K562 (cell line): Measurements from ENCODE around the gene VPS16. TPM values are rescaled to one million over a fixed set of nuclear protein-coding genes. Genes with fewer than 3 reads are reported as not detected.
A peak's percentile ranks its signal among the peaks of the same experiment; 100 is the strongest.

Source experiments
- ADNP ChIP-seq: fragments of 200-800 bp; sonication (Bioruptor generic); IDR thresholded peaks from 2 replicates; pipeline ENCODE4 v1.6.1; 2016; ENCODE audit warnings: missing genetic modification characterization, missing compliant biosample characterization
- ASH1L ChIP-seq: fragments of 450-650 bp; IDR thresholded peaks from 2 replicates; pipeline ENCODE4 v1.6.1; 2018; ENCODE audit warnings: borderline replicate concordance, mild to moderate bottlenecking, low read depth; ENCODE audit not compliant: partially characterized antibody
- CBX1 ChIP-seq: sonication (generic); IDR thresholded peaks from 2 replicates; pipeline ENCODE4 v1.6.1; 2016; ENCODE audit warnings: antibody characterized with exemption, low read depth, mild to moderate bottlenecking
- E2F3 ChIP-seq: fragments of 250-450 bp; sonication (Bioruptor Pico); IDR thresholded peaks from 2 replicates; pipeline ENCODE4 v1.4.0; 2020; ENCODE audit warnings: mild to moderate bottlenecking
- FOXJ3 ChIP-seq: sonication (generic); formaldehyde crosslinking; IDR thresholded peaks from 2 replicates; pipeline ENCODE4 v1.4.0; 2020; ENCODE audit warnings: mild to moderate bottlenecking, missing genetic modification reagents
- HDAC3 ChIP-seq: fragments of 450-650 bp; IDR thresholded peaks from 2 replicates; pipeline ENCODE4 v1.6.1; 2018; ENCODE audit warnings: borderline replicate concordance, mild to moderate bottlenecking, moderate library complexity; ENCODE audit not compliant: partially characterized antibody
- MED1 ChIP-seq: sonication (generic); formaldehyde crosslinking; IDR thresholded peaks from 2 replicates; pipeline ENCODE4 v1.8.1; 2023; ENCODE audit warnings: missing genetic modification reagents, borderline replicate concordance
- MYBL2 ChIP-seq, 2 experiments: fragments of 450-650 bp in 1 of 2; sonication (generic) in 1 of 2; formaldehyde crosslinking in 1 of 2; IDR thresholded peaks; 2 replicates each; pipeline versions ENCODE4 v1.6.1 to v1.8.1; 2017 to 2022; ENCODE audit warnings: borderline replicate concordance in 1 of 2, inconsistent platforms in 1 of 2, low read depth in 1 of 2, mild to moderate bottlenecking in 1 of 2, missing genetic modification reagents in 1 of 2, moderate library complexity in 1 of 2
- NR3C1 ChIP-seq: sonication (generic); formaldehyde crosslinking; IDR thresholded peaks from 2 replicates; pipeline ENCODE4 v1.8.1; 2022; ENCODE audit warnings: missing genetic modification reagents
- RB1 ChIP-seq: fragments of 450-650 bp; IDR thresholded peaks from 2 replicates; pipeline ENCODE4 v1.6.1; 2017; ENCODE audit warnings: low read depth, mild to moderate bottlenecking
- SP2 ChIP-seq: IDR thresholded peaks from 2 replicates; pipeline ENCODE4 v1.6.1; 2011; ENCODE audit warnings: mild to moderate bottlenecking, low read depth, low read length, moderate library complexity; ENCODE audit not compliant: poor library complexity, severe bottlenecking; ENCODE audit errors: extremely low read depth
- TBL1XR1 ChIP-seq, 2 experiments: IDR thresholded peaks; 2 replicates each; pipeline ENCODE4 v1.6.1; 2012; ENCODE audit warnings: improper control_type of control experiment in 2 of 2, low read length in 2 of 2, mild to moderate bottlenecking in 1 of 2
- TOE1 ChIP-seq, 2 experiments: fragments of 450-650 bp in 1 of 2; sonication (generic) in 1 of 2; formaldehyde crosslinking in 1 of 2; IDR thresholded peaks; 2 replicates each; pipeline versions ENCODE4 v1.7.1 to v1.8.0; 2016 to 2022; ENCODE audit warnings: borderline replicate concordance in 2 of 2, mild to moderate bottlenecking in 2 of 2, antibody characterized with exemption in 1 of 2, inconsistent platforms in 1 of 2, low read depth in 1 of 2, missing genetic modification reagents in 1 of 2, moderate library complexity in 1 of 2
- ZNF165 ChIP-seq: fragments of 250-450 bp; sonication (Bioruptor Pico); IDR thresholded peaks from 2 replicates; pipeline ENCODE4 v1.4.0; 2020; ENCODE audit warnings: borderline replicate concordance
- ZNF384 ChIP-seq: IDR thresholded peaks from 2 replicates; pipeline ENCODE4 v1.6.1; 2012; ENCODE audit warnings: low read depth, low read length, improper control_type of control experiment
- ZNF511 ChIP-seq: sonication (generic); formaldehyde crosslinking; IDR thresholded peaks from 2 replicates; pipeline ENCODE4 v1.8.0; 2022; ENCODE audit warnings: mild to moderate bottlenecking, missing genetic modification reagents
- polyA plus RNA-seq, 8 experiments: library from polyadenylated mRNA; depleted of rRNA in 4 of 8; stranded (reverse) in 5 of 8; unstranded in 3 of 8; fragments of >200 nt; fragmentation: Nextera tagmentation in 2 of 8; fragmentation: Illumina TruSeq in 1 of 8; extraction: Ambion mirVana in 2 of 8; extraction: Trizol in 1 of 8; gene quantifications; 2 replicates each; pipeline versions ENCODE4 v1.2.1 to v1.2.3, GENCODE V29; 2011 to 2014; ENCODE audit warnings: inconsistent platforms in 1 of 8, missing spikeins in 1 of 8
- total RNA-seq, 7 experiments: library from RNA; depleted of rRNA in 6 of 7; stranded (reverse); fragments of >200 nt in 6 of 7; fragmentation: Illumina TruSeq in 2 of 7; extraction: Trizol in 2 of 7; gene quantifications; 2 replicates each; pipeline versions ENCODE4 v1.2.1 to v1.2.3, GENCODE V29; 2011 to 2021; ENCODE audit warnings: low replicate concordance in 1 of 7
- TF ChIP-seq, protein P1 (sequence below): fragments of 450-650 bp; IDR thresholded peaks from 2 replicates; pipeline ENCODE4 v1.6.1; 2017; ENCODE audit warnings: antibody characterized with exemption, mild to moderate bottlenecking
- TF ChIP-seq, protein P2 (sequence below): IDR thresholded peaks from 3 replicates; pipeline ENCODE4 v1.6.1; 2011; ENCODE audit warnings: borderline replicate concordance, mild to moderate bottlenecking, moderate library complexity; ENCODE audit not compliant: insufficient read length; ENCODE audit errors: extremely low read depth

The VPS16 gene
- total and polyA plus RNA-seq, 9 of the 15 experiments (the other 6 are each of a cell fraction or from before 2014, with no cell fraction given): 6.8 to 24.7 (median 14.0) TPM

GRCh38 chr20:2840138-2840966, at the start of gene VPS16, which contains the start of gene PCED1A (continued):
- TF ChIP-seq SP2 (no peak), NR3C1 (CRISPR knock-in tag) (0 out of 2 replicates have a peak, but pooled peaks have one; percentile 58), MYBL2 (IDR thresholded peaks at IDR 0.05; ENCODE audit: low read depth) (no peak), MYBL2 (CRISPR knock-in tag; IDR thresholded peaks at IDR 0.05; ENCODE audit: borderline replicate concordance) (no peak), E2F3 (0 out of 2 replicates have a peak, but pooled peaks have one; percentile 35), ZNF511 (CRISPR knock-in tag) (peak; percentile 69), FOXJ3 (CRISPR knock-in tag) (no peak), RB1 (peak; percentile 60; the same call in 1 of the 2 replicates), ADNP (tag) (no peak), CBX1 (0 out of 2 replicates have a peak, but pooled peaks have one; percentile 56), HDAC3 (no peak), ZNF384 (no peak), ASH1L (no peak), TBL1XR1 (IDR thresholded peaks at IDR 0.05; ENCODE audit: low read length in 2 of 2) (no peak), TOE1 (IDR thresholded peaks at IDR 0.05; ENCODE audit: borderline replicate concordance) (peak; percentile 86), TOE1 (CRISPR knock-in tag; IDR thresholded peaks at IDR 0.05; ENCODE audit: borderline replicate concordance, low read depth) (no peak), MED1 (CRISPR knock-in tag) (no peak), ZNF165 (CRISPR knock-in tag) (no peak)
- TF ChIP-seq, protein P1, sequence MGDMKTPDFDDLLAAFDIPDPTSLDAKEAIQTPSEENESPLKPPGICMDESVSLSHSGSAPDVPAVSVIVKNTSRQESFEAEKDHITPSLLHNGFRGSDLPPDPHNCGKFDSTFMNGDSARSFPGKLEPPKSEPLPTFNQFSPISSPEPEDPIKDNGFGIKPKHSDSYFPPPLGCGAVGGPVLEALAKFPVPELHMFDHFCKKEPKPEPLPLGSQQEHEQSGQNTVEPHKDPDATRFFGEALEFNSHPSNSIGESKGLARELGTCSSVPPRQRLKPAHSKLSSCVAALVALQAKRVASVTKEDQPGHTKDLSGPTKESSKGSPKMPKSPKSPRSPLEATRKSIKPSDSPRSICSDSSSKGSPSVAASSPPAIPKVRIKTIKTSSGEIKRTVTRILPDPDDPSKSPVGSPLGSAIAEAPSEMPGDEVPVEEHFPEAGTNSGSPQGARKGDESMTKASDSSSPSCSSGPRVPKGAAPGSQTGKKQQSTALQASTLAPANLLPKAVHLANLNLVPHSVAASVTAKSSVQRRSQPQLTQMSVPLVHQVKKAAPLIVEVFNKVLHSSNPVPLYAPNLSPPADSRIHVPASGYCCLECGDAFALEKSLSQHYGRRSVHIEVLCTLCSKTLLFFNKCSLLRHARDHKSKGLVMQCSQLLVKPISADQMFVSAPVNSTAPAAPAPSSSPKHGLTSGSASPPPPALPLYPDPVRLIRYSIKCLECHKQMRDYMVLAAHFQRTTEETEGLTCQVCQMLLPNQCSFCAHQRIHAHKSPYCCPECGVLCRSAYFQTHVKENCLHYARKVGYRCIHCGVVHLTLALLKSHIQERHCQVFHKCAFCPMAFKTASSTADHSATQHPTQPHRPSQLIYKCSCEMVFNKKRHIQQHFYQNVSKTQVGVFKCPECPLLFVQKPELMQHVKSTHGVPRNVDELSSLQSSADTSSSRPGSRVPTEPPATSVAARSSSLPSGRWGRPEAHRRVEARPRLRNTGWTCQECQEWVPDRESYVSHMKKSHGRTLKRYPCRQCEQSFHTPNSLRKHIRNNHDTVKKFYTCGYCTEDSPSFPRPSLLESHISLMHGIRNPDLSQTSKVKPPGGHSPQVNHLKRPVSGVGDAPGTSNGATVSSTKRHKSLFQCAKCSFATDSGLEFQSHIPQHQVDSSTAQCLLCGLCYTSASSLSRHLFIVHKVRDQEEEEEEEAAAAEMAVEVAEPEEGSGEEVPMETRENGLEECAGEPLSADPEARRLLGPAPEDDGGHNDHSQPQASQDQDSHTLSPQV: peak; percentile 70
- TF ChIP-seq, protein P2, sequence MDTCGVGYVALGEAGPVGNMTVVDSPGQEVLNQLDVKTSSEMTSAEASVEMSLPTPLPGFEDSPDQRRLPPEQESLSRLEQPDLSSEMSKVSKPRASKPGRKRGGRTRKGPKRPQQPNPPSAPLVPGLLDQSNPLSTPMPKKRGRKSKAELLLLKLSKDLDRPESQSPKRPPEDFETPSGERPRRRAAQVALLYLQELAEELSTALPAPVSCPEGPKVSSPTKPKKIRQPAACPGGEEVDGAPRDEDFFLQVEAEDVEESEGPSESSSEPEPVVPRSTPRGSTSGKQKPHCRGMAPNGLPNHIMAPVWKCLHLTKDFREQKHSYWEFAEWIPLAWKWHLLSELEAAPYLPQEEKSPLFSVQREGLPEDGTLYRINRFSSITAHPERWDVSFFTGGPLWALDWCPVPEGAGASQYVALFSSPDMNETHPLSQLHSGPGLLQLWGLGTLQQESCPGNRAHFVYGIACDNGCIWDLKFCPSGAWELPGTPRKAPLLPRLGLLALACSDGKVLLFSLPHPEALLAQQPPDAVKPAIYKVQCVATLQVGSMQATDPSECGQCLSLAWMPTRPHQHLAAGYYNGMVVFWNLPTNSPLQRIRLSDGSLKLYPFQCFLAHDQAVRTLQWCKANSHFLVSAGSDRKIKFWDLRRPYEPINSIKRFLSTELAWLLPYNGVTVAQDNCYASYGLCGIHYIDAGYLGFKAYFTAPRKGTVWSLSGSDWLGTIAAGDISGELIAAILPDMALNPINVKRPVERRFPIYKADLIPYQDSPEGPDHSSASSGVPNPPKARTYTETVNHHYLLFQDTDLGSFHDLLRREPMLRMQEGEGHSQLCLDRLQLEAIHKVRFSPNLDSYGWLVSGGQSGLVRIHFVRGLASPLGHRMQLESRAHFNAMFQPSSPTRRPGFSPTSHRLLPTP: no peak
